Right lobe of liver (tissue), 6 donors: ENCODE data around the gene TELO2. TPM values are rescaled to one million over a fixed set of nuclear protein-coding genes. Genes with fewer than 3 reads are reported as not detected.

Source experiments
- ATAC-seq, 4 donors: fragments of 200-7000 bp; cut with Tn5 transposase; one replicate each; pipeline ENCODE4 v1.9.1; 2020; ENCODE audit warnings: mild to moderate bottlenecking in 4 of 4, moderate library complexity in 4 of 4
- DNase-seq, 3 donors: peaks; one replicate each; pipeline ENCODE4 v3.0.0-alpha.2; 2020
- H3K27ac ChIP-seq, 3 donors: fragments of 200-600 bp; one replicate each; pipeline ENCODE4 v1.8.0; 2022
- H3K27me3 ChIP-seq, 2 donors: fragments of 200-600 bp; one replicate each; pipeline ENCODE4 v1.8.0; 2022
- H3K36me3 ChIP-seq, 4 donors: fragments of 200-600 bp; sonication (generic) in 1 of 4; one replicate each; pipeline versions ENCODE4 v1.5.1 to v1.8.0; 2017 to 2022; ENCODE audit warnings: control low read depth in 1 of 4
- H3K4me1 ChIP-seq, 4 donors: fragments of 200-600 bp; sonication (generic) in 1 of 4; one replicate each; pipeline versions ENCODE4 v1.5.1 to v1.8.0; 2017 to 2022; ENCODE audit warnings: control low read depth in 1 of 4
- H3K4me3 ChIP-seq, 3 donors: fragments of 200-600 bp; one replicate each; pipeline ENCODE4 v1.8.0; 2022
- H3K9me3 ChIP-seq, 4 donors: fragments of 200-600 bp; sonication (generic) in 1 of 4; one replicate each; pipeline versions ENCODE4 v1.5.1 to v1.8.0; 2017 to 2022; ENCODE audit warnings: control low read depth in 1 of 4
- CTCF ChIP-seq, 4 donors: fragments of 200-600 bp in 3 of 4; fragments of 450-650 bp in 1 of 4; IDR thresholded peaks; one replicate each; pipeline versions ENCODE4 v1.5.1 to v1.8.0; 2016 to 2022; ENCODE audit warnings: antibody characterized with exemption in 4 of 4, mild to moderate bottlenecking in 2 of 4
- POLR2A ChIP-seq: fragments of 450-650 bp; IDR thresholded peaks from one replicate; pipeline ENCODE4 v1.6.1; 2017; ENCODE audit warnings: antibody characterized with exemption, mild to moderate bottlenecking
- WGBS: methylation state at CpG from one replicate; pipeline ENCODE4 v1.1.6; 2018; ENCODE audit warnings: low coverage, low lambda C conversion rate; ENCODE audit not compliant: insufficient coverage; ENCODE audit errors: missing lambda C conversion rate; 5-methylcytosine and 5-hydroxymethylcytosine counted together
- intact Hi-C, 2 donors: fragments of 100-400 bp; cut with DNase I; formaldehyde crosslinking; loops; one replicate each; pipeline versions ENCODE4 v1.11.2 to v1.14.1; 2022
- total RNA-seq, 6 experiments: library from RNA; depleted of rRNA in 2 of 6; stranded (reverse); fragments of >200 nt in 2 of 6; fragmentation: NEBNext Ultra II Directional in 3 of 6; extraction: Animal tissue kit (Norgen Biotek cat#: 25700) in 3 of 6; gene quantifications; one replicate each; pipeline versions ENCODE4 v1.1.0 to v1.2.4, GENCODE V29; 2016 to 2023
- donor health status: DM: no; HTN: yes; CAD: no.
- donor health status: DM: no; HTN: no; CAD: no.
- donor health status: DM: no; HTN: no; CAD: no.
- donor health status: DM: no; HTN: yes; CAD: no.
- donor health status: DM: no; HTN: yes; CAD: no.

The TELO2 gene
- total RNA-seq, 6 experiments from 2014 or later, result 9.5 to 31.0 (median 20.8) TPM

- intact Hi-C loops, result no loop called here
- DNase-seq (no peak), ATAC-seq (no peak)
- no peak for TF ChIP-seq POLR2A
- no peak for TF ChIP-seq CTCF (IDR thresholded peaks at IDR 0.05)
- Histone ChIP-seq H3K9me3 (no peaks in the 10 kb centered on the region), H3K4me3 (no peak overlapping the region), H3K27me3 (no peaks in the 10 kb centered on the region), H3K4me1 (no peaks in the 10 kb centered on the region), H3K27ac (no peak overlapping the region), H3K36me3 (peaks cover 0 to 51% (median 5%) of the 10 kb centered on the region in 4 donors)
- WGBS, result 100% methylated on average over 3 of the region's 20 CpGs
These were observed 40.6 kb upstream of the TELO2 start for GRCh38 chr16:1452530-1452929.

- Histone ChIP-seq H3K36me3 (peaks cover 0 to 43% (median 5%) of the 10 kb centered on the region in 4 donors), H3K27ac (no peak overlapping the region), H3K9me3 (no peaks in the 10 kb centered on the region), H3K4me3 (no peak overlapping the region), H3K4me1 (no peaks in the 10 kb centered on the region), H3K27me3 (no peaks in the 10 kb centered on the region)
- ATAC-seq (no peak), DNase-seq (no peak)
- no CpG with 5 or more reads among the region's 19 CpGs for WGBS
- intact Hi-C loops, result no loop called here
- no peak for TF ChIP-seq CTCF (IDR thresholded peaks at IDR 0.05)
- TF ChIP-seq POLR2A, result no peak
These were observed 39.8 kb upstream of the TELO2 start for GRCh38 chr16:1453316-1453715.

- no peak overlapping the region for H3K4me3 ChIP-seq
- H3K27ac ChIP-seq, result no peak overlapping the region
- intact Hi-C loops, result no loop called here
- no peaks in the 10 kb centered on the region for H3K27me3 ChIP-seq
- DNase-seq (no peak), ATAC-seq (no peak)
- no peaks in the 10 kb centered on the region for H3K9me3 ChIP-seq
- peaks cover 0 to 47% (median 5%) of the 10 kb centered on the region in 4 donors for H3K36me3 ChIP-seq
- no peak for TF ChIP-seq CTCF (IDR thresholded peaks at IDR 0.05)
- TF ChIP-seq POLR2A, result no peak
- no CpG with 5 or more reads among the region's 17 CpGs for WGBS
- no peaks in the 10 kb centered on the region for H3K4me1 ChIP-seq
These were observed 38.6 kb upstream of the TELO2 start for GRCh38 chr16:1454561-1454960.

- TF ChIP-seq CTCF (IDR thresholded peaks at IDR 0.05) (no peak), POLR2A (no peak)
These were observed 37.7 kb upstream of the TELO2 start for GRCh38 chr16:1455190-1456171.

More at GRCh38 chr16:1455190-1456171, 37.7 kb upstream of the TELO2 start:
- WGBS, result 87% methylated on average over 6 of the region's 41 CpGs
- intact Hi-C loops, result no loop called here
- Histone ChIP-seq H3K4me1 (no peaks in the 10 kb centered on the region), H3K27ac (no peak overlapping the region), H3K36me3 (peaks cover 0 to 51% (median 5%) of the 10 kb centered on the region in 4 donors), H3K27me3 (no peaks in the 10 kb centered on the region), H3K4me3 (no peak overlapping the region), H3K9me3 (no peaks in the 10 kb centered on the region)
- DNase-seq (no peak), ATAC-seq (no peak)
